Body of pancreas (tissue), 4 donors: Measurements from ENCODE around the gene SLC22A4. TPM values are rescaled to one million over a fixed set of nuclear protein-coding genes. Genes with fewer than 3 reads are reported as not detected.

Experiments used
- ATAC-seq: fragments of 150-250 bp; one replicate; pipeline ENCODE4 v1.9.1; 2016
- DNase-seq, 4 donors: peaks; one replicate each; pipeline ENCODE4 v3.0.0-alpha.2; 2019
- H3K27ac ChIP-seq, 4 donors: fragments of 200-600 bp; sonication (generic); 1 replicate in 3 of 4; 2 replicates in 1 of 4; pipeline versions ENCODE4 v1.5.1 to v1.6.1; 2016 to 2019; ENCODE audit warnings: mild to moderate bottlenecking in 1 of 4, mixed read lengths in 1 of 4, moderate library complexity in 1 of 4
- H3K27me3 ChIP-seq, 2 donors: fragments of 200-600 bp; sonication (generic); one replicate each; pipeline ENCODE4 v1.6.0; 2016; ENCODE audit warnings: mild to moderate bottlenecking in 1 of 2
- H3K36me3 ChIP-seq, 2 donors: fragments of 200-600 bp; sonication (generic); replicated peaks in 1 of 2; 2 replicates each; pipeline ENCODE4 v1.5.1; 2016; ENCODE audit warnings: low read depth in 2 of 2; ENCODE audit not compliant: insufficient read depth in 1 of 2
- H3K4me1 ChIP-seq: fragments of 200-600 bp; sonication (generic); one replicate; pipeline ENCODE4 v1.6.0; 2016
- H3K4me3 ChIP-seq, 2 donors: fragments of 200-600 bp; sonication (generic); 1 replicate in 1 of 2; 2 replicates in 1 of 2; pipeline ENCODE4 v1.5.1; 2016 to 2019
- H3K9me3 ChIP-seq, 3 donors: fragments of 200-600 bp; sonication (generic); 1 replicate in 2 of 3; 2 replicates in 1 of 3; pipeline ENCODE4 v1.5.1; 2016
- CTCF ChIP-seq, 7 experiments: fragments of 450-650 bp in 4 of 7; fragments of 200-600 bp in 3 of 7; sonication (generic) in 3 of 7; IDR thresholded peaks; one replicate each; pipeline ENCODE4 v1.5.1; 2016 to 2019; ENCODE audit warnings: antibody characterized with exemption in 7 of 7
- POLR2A ChIP-seq, 3 donors: fragments of 450-650 bp; IDR thresholded peaks; one replicate each; pipeline ENCODE4 v1.6.1; 2016; ENCODE audit warnings: antibody characterized with exemption in 3 of 3, mild to moderate bottlenecking in 2 of 3
- WGBS, 2 donors: methylation state at CpG; one replicate each; pipeline ENCODE4 v1.1.5; 2017; 5-methylcytosine and 5-hydroxymethylcytosine counted together
- intact Hi-C: fragments of 100-400 bp; cut with DNase I; formaldehyde crosslinking; loops from one replicate; pipeline ENCODE4 v1.15.1; 2023
- total RNA-seq, 2 donors: library from RNA; depleted of rRNA; stranded (reverse); fragments of >200 nt; gene quantifications; one replicate each; pipeline ENCODE4 v1.1.0, GENCODE V29; 2016

SLC22A4 gene
- total RNA-seq, 2 donors from 2014 or later: not detected

GRCh38 chr5:132354381-132355139, 60.4 kb downstream of the SLC22A4 start:
- Histone ChIP-seq H3K36me3 (peaks cover 0 to 2% of the 10 kb centered on the region in 2 donors), H3K4me1 (no peaks in the 10 kb centered on the region), H3K27me3 (no peaks in the 10 kb centered on the region), H3K4me3 (no peak overlapping the region), H3K27ac (no peak overlapping the region), H3K9me3 (no peaks in the 10 kb centered on the region)
- DNase-seq: no peak
- 89 to 91% methylated on average over 1 of the region's 1 CpG for WGBS, 2 donors
- intact Hi-C loops: no loop called here
- no peak for ATAC-seq
- TF ChIP-seq POLR2A (IDR thresholded peaks at IDR 0.05): no peak
- no peak for TF ChIP-seq CTCF (IDR thresholded peaks at IDR 0.05)

- Histone ChIP-seq H3K4me3 (no peak overlapping the region), H3K36me3 (no peaks in the 10 kb centered on the region), H3K4me1 (no peaks in the 10 kb centered on the region), H3K9me3 (no peaks in the 10 kb centered on the region), H3K27me3 (no peaks in the 10 kb centered on the region), H3K27ac (no peak overlapping the region)
- no peak for DNase-seq
- ATAC-seq: no peak
- TF ChIP-seq CTCF (IDR thresholded peaks at IDR 0.05) (no peak), POLR2A (IDR thresholded peaks at IDR 0.05) (no peak)
- WGBS, 2 donors: 95 to 96% methylated on average over 3 of the region's 3 CpGs
- intact Hi-C loops: no loop called here
These were observed 61.1 kb downstream of the SLC22A4 start for GRCh38 chr5:132355140-132355765.

GRCh38 chr5:132358775-132359174, 64.6 kb downstream of the SLC22A4 start:
- TF ChIP-seq CTCF (IDR thresholded peaks at IDR 0.05): no peak
- H3K27me3 ChIP-seq: no peaks in the 10 kb centered on the region
- no peak overlapping the region for H3K27ac ChIP-seq
- H3K36me3 ChIP-seq: no peaks in the 10 kb centered on the region
- H3K9me3 ChIP-seq: no peaks in the 10 kb centered on the region
- 79 to 91% methylated on average over 1 of the region's 1 CpG for WGBS, 2 donors
- H3K4me3 ChIP-seq: no peak overlapping the region
- no peak for DNase-seq
- no peak for ATAC-seq
- H3K4me1 ChIP-seq: peaks cover 6% of the 10 kb centered on the region
- intact Hi-C loops: no loop called here

GRCh38 chr5:132362086-132362485, 67.9 kb downstream of the SLC22A4 start:
- H3K27me3 ChIP-seq: no peaks in the 10 kb centered on the region
- intact Hi-C loops: no loop called here
- TF ChIP-seq POLR2A (IDR thresholded peaks at IDR 0.05) (no peak), CTCF (IDR thresholded peaks at IDR 0.05) (no peak)
- WGBS, 2 donors: 94 to 97% methylated on average over 2 of the region's 2 CpGs
- no peaks in the 10 kb centered on the region for H3K9me3 ChIP-seq
- no peak for ATAC-seq
- no peak for DNase-seq
- no peak overlapping the region for H3K4me3 ChIP-seq
- peaks cover 18% of the 10 kb centered on the region for H3K4me1 ChIP-seq
- H3K27ac ChIP-seq: no peak overlapping the region
- H3K36me3 ChIP-seq: no peaks in the 10 kb centered on the region
